ENCODE data around the gene DPH1.

DNA sequence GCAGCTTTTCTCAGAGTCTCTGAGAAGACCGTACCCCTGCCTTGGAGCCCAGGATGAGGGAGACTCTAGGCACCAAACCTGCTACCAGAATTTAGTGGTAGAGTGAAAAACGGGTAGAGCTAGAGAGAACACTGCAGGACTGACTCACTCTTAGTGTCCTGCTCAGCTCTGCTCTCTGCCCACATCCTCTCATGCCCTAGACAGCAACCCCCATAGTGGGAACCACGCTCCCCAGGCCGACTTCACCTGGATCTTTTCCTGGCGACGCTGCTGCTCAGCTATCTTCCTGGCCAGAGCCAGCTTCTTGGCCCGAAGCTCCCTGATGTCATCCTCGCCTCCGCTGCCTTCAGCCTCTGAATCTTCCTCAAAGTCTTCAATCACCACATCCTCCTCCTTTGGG, 51.6 kb downstream of the DPH1 start:
- TF ChIP-seq, protein P1, sequence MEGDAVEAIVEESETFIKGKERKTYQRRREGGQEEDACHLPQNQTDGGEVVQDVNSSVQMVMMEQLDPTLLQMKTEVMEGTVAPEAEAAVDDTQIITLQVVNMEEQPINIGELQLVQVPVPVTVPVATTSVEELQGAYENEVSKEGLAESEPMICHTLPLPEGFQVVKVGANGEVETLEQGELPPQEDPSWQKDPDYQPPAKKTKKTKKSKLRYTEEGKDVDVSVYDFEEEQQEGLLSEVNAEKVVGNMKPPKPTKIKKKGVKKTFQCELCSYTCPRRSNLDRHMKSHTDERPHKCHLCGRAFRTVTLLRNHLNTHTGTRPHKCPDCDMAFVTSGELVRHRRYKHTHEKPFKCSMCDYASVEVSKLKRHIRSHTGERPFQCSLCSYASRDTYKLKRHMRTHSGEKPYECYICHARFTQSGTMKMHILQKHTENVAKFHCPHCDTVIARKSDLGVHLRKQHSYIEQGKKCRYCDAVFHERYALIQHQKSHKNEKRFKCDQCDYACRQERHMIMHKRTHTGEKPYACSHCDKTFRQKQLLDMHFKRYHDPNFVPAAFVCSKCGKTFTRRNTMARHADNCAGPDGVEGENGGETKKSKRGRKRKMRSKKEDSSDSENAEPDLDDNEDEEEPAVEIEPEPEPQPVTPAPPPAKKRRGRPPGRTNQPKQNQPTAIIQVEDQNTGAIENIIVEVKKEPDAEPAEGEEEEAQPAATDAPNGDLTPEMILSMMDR (IDR thresholded peaks at IDR 0.05): no peak
- TF ChIP-seq POLR2A (IDR thresholded peaks at IDR 0.05): no peak

Data from thyroid gland (tissue), 4 donors.